Measurements from ENCODE around the gene COBLL1. TPM values are rescaled to one million over a fixed set of nuclear protein-coding genes. Genes with fewer than 3 reads are reported as not detected.
A peak's percentile ranks its signal among the peaks of the same experiment; 100 is the strongest.

Gene COBLL1
- total and polyA plus RNA-seq, 5 experiments from 2014 or later: 0.16 to 5.6 (median 4.2) TPM; not detected in 2

DNA sequence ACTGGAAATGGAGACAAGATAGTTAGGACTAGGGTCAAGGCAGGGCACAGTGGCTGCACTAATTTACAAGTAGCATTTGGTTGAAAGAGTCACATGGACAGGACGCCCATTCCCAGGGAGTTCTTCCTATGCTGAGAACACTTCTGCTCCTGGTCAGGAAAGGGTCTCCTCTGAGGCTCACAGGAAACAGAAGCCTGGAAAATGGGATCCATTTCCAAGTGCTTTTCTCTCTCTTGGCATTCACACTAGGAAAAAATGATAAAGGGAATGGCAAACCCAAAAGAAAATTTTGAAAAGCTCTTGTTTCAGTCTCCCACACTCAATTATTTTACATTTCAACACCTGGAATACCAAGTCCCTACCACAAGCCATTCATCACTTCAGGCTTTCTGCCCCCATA, 88.7 kb downstream of the COBLL1 start:
- Mint-ChIP-seq H3K4me1 (peaks cover 0 to 4% (median 0%) of the 10 kb centered on the region in 4 donors), H3K36me3 (no peaks in the 10 kb centered on the region), H3K4me3 (no peak overlapping the region), H3K9me3 (peaks cover 0 to 3% (median 0%) of the 10 kb centered on the region in 9 donors), H3K27me3 (peaks cover 0 to 7% (median 0%) of the 10 kb centered on the region in 5 donors), H3K27ac (no peak overlapping the region)
- ATAC-seq (no peak), DNase-seq (no peak)
- POLR2A ChIA-PET: no interaction called here

DNA sequence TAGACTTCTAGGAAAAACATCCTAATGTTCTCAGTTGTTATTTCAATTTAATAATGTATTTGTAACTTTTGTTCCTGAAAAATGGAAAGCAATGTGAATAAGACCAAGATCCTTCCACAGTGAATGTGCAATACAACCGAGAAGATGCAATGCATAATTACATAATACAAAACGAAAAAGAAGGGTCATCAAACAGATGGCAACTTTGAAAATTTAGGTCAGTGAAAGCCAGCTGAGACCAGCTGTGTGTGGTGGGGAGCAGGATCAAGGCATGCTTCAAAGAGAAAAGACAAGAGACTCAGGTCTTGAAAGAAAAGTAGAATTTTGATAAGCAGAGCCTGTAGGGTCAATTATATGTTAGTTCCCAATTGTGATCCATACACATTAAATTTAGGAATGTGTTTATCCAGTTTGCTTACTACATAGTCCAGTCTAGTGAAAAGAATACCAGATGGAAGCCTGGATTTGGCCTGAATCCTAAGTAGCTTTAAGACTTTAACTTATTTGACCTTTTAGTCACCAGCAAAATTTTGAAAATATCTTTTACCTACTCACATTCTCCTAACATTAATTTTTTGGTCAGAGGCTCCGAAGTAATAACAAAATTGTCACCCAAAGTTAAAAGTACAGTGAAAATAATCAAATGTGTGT, 93.7 kb downstream of the COBLL1 start:
- ATAC-seq: no peak
- Mint-ChIP-seq H3K27ac (no peak overlapping the region), H3K4me1 (peaks cover 0 to 2% (median 0%) of the 10 kb centered on the region in 4 donors), H3K9me3 (peaks cover 0 to 2% (median 0%) of the 10 kb centered on the region in 9 donors), H3K4me3 (no peak overlapping the region), H3K36me3 (no peaks in the 10 kb centered on the region), H3K27me3 (peaks cover 0 to 7% (median 0%) of the 10 kb centered on the region in 5 donors)
- POLR2A ChIA-PET: no interaction called here
- DNase-seq: no peak

DNA sequence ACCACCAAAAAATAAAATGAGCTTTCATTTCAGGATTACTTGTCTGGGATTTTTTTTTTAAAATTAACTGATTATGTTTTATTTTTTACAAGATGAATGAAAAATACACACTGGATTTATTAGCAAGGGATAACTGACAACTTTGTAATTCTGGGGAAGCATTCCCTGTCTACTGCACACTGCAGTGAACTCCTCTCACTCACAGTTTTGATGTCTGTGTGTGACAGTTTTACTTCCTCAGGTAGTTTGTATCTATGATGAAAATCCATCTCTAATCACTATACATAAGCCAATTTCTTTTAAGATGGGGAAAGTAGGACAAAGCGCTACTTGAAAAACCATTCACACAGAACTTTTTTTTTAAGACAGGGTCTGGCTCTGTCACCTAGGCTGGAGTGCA, 94.5 kb downstream of the COBLL1 start:
- H3K27ac Mint-ChIP-seq: no peak overlapping the region
- no peak overlapping the region for H3K4me3 Mint-ChIP-seq
- H3K4me1 Mint-ChIP-seq: peaks cover 0 to 2% (median 0%) of the 10 kb centered on the region in 4 donors
- no peaks in the 10 kb centered on the region for H3K36me3 Mint-ChIP-seq
- POLR2A ChIA-PET: no interaction called here
- no peak for ATAC-seq
- H3K27me3 Mint-ChIP-seq: peaks cover 0 to 7% (median 0%) of the 10 kb centered on the region in 5 donors
- peaks cover 0 to 2% (median 0%) of the 10 kb centered on the region in 9 donors for H3K9me3 Mint-ChIP-seq
- DNase-seq: no peak

DNA sequence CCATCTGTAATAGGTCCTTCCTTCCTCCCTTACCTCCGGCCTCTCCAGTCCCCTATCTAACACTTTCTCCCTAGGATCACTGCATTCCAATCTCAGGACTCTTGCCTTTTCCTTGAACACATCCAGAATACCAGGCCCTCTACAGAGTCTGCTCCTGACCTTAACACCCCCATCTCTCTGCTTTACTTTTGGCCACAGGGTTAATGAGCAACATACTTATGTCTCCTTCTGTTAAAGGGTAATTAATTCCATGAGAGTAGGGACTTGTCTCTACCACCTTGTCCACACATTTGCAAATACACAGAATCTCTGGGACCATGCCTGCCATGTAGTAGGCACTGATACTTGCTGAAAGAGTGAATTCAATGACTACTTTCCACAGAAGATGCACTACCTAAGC, 94.9 kb downstream of the COBLL1 start:
- Mint-ChIP-seq H3K36me3 (no peaks in the 10 kb centered on the region), H3K27ac (no peak overlapping the region), H3K4me1 (peaks cover 0 to 2% (median 0%) of the 10 kb centered on the region in 4 donors), H3K9me3 (peaks cover 0 to 2% (median 0%) of the 10 kb centered on the region in 9 donors), H3K4me3 (no peak overlapping the region), H3K27me3 (peaks cover 0 to 7% (median 0%) of the 10 kb centered on the region in 5 donors)
- POLR2A ChIA-PET: no interaction called here
- ATAC-seq: peak in 1 of 2 donors; percentile 22
- DNase-seq: no peak

DNA sequence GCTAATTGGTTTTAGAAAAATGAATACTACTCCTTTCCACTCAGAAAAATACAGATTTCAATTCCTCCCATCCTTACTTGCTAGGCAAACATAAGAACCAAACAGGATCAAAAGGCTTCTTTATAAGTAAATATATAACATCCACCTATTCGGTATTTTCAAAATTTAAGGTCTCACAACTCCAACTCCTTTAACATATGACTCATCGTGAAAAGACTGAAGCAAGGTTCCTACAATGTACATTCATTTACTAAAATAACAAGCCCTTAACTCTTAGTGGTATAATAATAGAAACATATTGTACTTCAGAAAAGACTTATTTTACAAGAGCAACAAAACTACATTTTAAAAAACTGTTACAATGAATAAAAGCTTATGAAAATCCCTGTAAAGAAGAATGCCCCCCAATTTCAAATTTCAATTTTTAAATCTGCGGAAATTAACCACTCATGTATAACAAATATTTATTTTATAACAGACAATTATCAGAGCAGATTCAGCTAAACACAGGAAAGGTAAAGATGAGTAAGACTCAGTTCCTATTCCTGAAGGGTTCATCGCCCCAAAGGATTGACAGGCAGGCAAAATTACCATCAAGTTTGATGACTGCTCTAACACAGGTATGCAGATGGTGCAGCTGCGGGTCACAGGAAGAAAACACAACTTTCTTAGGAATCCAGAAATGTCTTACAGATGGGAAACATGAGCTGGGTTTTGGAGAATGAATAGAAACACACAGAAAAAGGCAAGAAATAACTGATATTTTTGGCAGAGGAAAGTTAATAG, 96.4 kb downstream of the COBLL1 start:
- DNase-seq: no peak
- no peak overlapping the region for H3K4me3 Mint-ChIP-seq
- H3K27ac Mint-ChIP-seq: no peak overlapping the region
- H3K9me3 Mint-ChIP-seq: peaks cover 0 to 4% (median 0%) of the 10 kb centered on the region in 9 donors
- no peaks in the 10 kb centered on the region for H3K36me3 Mint-ChIP-seq
- no peak for ATAC-seq
- POLR2A ChIA-PET: no interaction called here
- peaks cover 0 to 5% (median 0%) of the 10 kb centered on the region in 4 donors for H3K4me1 Mint-ChIP-seq
- H3K27me3 Mint-ChIP-seq: peaks cover 0 to 4% (median 0%) of the 10 kb centered on the region in 5 donors

DNA sequence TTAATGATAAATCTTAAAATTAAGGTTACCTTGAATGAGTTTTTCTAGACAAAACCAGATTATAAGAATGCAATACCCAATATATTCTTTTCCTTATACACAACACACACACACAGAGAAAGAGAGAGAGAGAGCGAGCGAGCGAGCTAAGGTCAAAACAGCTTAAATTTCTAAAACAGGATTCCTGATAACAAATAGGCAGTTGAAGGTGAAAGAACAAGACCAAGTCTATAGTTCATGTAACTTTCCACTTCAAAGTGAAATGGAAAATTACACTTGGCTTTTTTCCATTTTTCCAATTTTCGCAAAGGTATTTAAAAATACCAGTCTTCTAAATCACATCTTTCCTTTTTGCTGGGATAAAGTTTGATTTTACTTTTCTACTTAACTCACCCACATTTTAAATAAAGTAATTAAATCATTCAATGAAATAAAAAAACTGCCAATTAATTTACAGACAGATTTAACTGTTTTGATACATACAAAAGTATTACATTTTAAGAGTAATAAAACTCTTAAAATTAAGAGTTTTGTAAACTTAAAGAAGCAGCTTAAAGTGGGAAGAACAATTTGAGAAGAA, 98.8 kb downstream of the COBLL1 start:
- Mint-ChIP-seq H3K27me3 (no peaks in the 10 kb centered on the region), H3K4me3 (no peak overlapping the region)

DNA sequence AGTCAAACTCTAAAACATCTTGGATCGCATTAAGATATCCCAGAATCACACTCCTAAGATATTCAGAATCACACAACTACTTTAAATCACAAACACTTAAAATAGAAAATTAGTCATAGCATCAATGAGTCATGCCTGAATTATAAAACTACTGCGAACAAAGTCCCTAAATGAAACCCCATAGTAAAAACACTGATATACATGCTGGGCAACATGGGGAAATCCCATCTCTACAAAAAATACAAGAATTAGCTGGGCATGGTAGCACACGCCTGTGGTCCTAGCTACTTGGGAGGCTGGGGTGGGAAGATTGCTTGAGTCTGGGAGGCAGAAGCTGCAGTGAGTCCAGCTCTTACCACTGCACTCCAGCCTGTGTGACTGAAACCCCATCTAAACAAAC, 101.7 kb downstream of the COBLL1 start:
- Mint-ChIP-seq H3K27ac (peak overlapping the region in 1 of 10 donors; percentile 23), H3K36me3 (no peaks in the 10 kb centered on the region), H3K9me3 (peaks cover 0 to 4% (median 0%) of the 10 kb centered on the region in 9 donors), H3K4me1 (peaks cover 0 to 18% (median 0%) of the 10 kb centered on the region in 4 donors), H3K27me3 (no peaks in the 10 kb centered on the region), H3K4me3 (no peak overlapping the region)
- POLR2A ChIA-PET: no interaction called here
- ATAC-seq: peak in 1 of 2 donors; percentile 39
- no peak for DNase-seq

More for the DNA sequence above, 98.8 kb downstream of the COBLL1 start:
- no peak for ATAC-seq
- Mint-ChIP-seq H3K9me3 (peaks cover 0 to 4% (median 0%) of the 10 kb centered on the region in 9 donors), H3K27ac (no peak overlapping the region), H3K4me1 (peaks cover 0 to 14% (median 0%) of the 10 kb centered on the region in 4 donors), H3K36me3 (no peaks in the 10 kb centered on the region)
- no peak for DNase-seq
- POLR2A ChIA-PET: no interaction called here

DNA sequence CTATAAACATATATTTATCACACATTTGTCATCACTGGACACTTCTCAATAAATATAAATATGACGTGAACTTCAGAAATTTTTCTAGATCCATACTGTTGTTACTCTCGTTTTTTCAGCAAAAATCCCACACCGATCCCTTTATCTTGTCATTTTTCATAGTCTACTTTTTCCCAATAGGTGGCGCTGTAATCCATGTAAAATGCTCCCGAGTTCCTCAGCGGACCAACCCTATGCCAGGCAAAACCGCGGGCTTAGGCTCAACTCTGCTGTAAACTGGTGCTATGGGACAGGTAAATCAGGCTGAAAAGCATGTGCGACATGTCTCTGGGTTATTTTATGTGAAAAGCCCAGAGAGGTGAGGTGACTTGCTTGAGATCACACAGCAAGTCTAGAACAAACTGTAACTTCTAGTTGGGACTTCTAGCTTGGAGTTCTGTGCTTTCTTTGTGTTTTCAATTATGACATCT, 104.0 kb downstream of the COBLL1 start:
- Mint-ChIP-seq H3K9me3 (peaks cover 0 to 4% (median 0%) of the 10 kb centered on the region in 9 donors), H3K27me3 (peaks cover 0 to 5% (median 0%) of the 10 kb centered on the region in 5 donors), H3K27ac (no peak overlapping the region), H3K4me1 (peaks cover 0 to 18% (median 0%) of the 10 kb centered on the region in 4 donors), H3K4me3 (no peak overlapping the region), H3K36me3 (no peaks in the 10 kb centered on the region)
- no peak for ATAC-seq
- POLR2A ChIA-PET: no interaction called here
- DNase-seq: peak in 2 of 10 donors; percentile 5 to 11

DNA sequence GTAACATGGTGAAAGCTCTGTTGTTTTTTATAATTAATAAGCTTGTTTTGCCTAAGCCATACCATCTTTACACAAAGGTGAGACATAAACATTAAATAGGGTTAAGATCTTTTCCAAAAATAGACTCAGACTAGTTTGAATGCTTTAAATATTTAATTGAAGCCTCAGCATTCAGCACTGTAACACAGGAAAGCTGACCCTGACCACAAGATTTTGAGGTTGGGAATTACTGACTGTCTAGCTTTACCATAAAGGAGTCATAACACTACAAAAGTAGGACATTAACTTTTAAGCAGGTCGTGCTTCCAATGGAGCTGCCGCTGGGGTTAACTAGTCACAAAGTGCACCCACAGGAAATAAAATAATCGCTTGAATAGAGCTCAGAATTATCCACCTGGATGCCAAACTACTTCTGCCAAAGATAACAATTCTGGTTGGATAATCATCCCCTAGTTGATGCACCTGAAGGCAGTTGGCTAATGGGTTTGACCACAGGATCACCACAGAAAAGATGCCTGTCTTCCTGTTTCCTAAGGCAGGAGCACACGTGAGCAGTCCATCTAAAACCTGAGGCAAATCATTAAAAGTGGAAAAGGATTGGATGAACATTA, 106.2 kb downstream of the COBLL1 start:
- Mint-ChIP-seq H3K9me3 (peaks cover 0 to 3% (median 0%) of the 10 kb centered on the region in 9 donors), H3K27ac (no peak overlapping the region), H3K27me3 (peaks cover 0 to 5% (median 0%) of the 10 kb centered on the region in 5 donors), H3K36me3 (no peaks in the 10 kb centered on the region), H3K4me3 (no peak overlapping the region), H3K4me1 (peaks cover 0 to 17% (median 0%) of the 10 kb centered on the region in 4 donors)
- POLR2A ChIA-PET: no interaction called here
- no peak for DNase-seq
- no peak for ATAC-seq

DNA sequence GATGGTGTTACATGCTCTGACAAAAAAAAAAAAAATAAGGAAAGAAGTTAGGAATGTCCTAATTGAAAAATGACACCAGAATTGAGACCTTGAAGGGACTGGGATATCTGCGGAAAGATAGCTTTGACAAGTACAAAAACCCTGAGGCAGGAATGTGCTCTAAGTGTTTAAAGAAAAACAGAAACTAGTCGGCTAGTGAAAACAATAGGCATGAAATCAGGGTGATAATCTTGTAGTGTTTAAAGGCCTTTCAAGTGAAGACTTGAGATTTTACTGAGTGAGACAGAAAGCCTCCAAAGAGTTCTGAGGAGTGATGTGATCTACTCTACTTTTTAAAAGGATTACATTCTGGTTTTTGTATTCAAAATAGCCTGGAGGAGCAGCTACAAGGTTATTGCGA, 107.4 kb downstream of the COBLL1 start:
- Mint-ChIP-seq H3K36me3 (no peaks in the 10 kb centered on the region), H3K4me3 (no peak overlapping the region), H3K27ac (peak overlapping the region in 1 of 10 donors; percentile 17), H3K9me3 (peaks cover 0 to 3% (median 0%) of the 10 kb centered on the region in 9 donors), H3K27me3 (peaks cover 0 to 5% (median 0%) of the 10 kb centered on the region in 5 donors), H3K4me1 (peaks cover 0 to 7% (median 0%) of the 10 kb centered on the region in 4 donors)
- ATAC-seq (no peak), DNase-seq (no peak)
- POLR2A ChIA-PET: no interaction called here

DNA sequence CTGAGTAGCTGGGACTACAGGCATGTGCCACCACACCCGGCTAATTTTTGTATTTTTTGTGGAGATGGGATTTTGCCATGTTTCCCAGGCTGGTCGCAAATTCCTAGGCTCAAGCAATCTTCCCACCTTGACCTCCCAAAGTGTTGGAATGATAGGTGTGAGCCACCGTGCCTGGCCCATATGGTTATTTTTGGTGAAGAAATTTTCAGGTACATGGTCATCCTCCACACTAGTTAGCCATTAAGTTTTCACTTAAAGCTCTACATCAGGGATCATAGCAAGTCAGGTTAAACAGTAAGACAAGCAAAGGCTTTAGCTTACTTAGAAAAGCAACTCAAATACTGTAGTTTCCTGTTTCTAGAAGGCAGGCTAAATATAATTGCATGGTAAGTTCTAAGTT, 116.1 kb downstream of the COBLL1 start:
- no peaks in the 10 kb centered on the region for H3K9me3 Mint-ChIP-seq
- H3K4me1 Mint-ChIP-seq: peaks cover 0 to 5% (median 0%) of the 10 kb centered on the region in 4 donors
- no peaks in the 10 kb centered on the region for H3K27me3 Mint-ChIP-seq
- DNase-seq (no peak), ATAC-seq (no peak)
- no peak overlapping the region for H3K27ac Mint-ChIP-seq
- no peaks in the 10 kb centered on the region for H3K36me3 Mint-ChIP-seq
- no peak overlapping the region for H3K4me3 Mint-ChIP-seq
- POLR2A ChIA-PET: no interaction called here

DNA sequence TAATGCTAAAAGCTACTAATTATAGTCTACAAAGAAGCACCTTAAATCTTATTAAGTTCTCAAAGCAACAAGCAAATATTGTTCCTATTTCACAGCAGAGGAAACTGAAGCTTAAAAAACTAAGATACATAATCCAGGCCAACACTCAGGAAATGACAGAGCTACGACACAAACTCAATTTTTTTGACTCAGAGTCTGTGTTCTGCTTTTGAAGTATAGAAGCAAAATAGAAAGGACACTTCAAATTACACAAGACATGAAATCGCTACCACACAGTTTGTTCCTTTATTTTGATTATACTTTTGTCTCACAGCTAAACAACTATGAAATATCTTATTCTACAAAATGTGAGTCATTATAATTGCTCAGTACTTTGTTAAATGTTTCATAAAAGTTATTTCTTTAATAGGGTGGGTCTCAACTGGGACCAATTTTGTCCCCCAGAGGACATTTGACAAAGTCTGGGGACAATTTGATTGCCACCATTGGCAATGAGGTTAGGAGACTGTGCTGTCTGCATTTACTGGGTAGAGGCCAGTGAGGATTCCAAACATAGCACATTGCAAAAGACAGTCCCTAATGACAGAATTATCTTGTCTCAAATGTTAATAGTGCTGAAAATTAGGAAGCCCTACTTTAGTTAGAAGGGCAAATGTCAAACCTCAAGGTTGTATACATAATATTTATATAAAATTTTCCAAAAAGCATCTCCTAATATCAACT, 118.8 kb downstream of the COBLL1 start:
- no peak for DNase-seq

More for the DNA sequence above, 118.8 kb downstream of the COBLL1 start:
- H3K9me3 Mint-ChIP-seq: no peaks in the 10 kb centered on the region
- no peak overlapping the region for H3K4me3 Mint-ChIP-seq
- POLR2A ChIA-PET: no interaction called here
- ATAC-seq: no peak
- H3K4me1 Mint-ChIP-seq: peaks cover 0 to 5% (median 0%) of the 10 kb centered on the region in 4 donors
- no peaks in the 10 kb centered on the region for H3K27me3 Mint-ChIP-seq
- H3K27ac Mint-ChIP-seq: no peak overlapping the region
- H3K36me3 Mint-ChIP-seq: no peaks in the 10 kb centered on the region
